PC-9 (cell line): Measurements from ENCODE around the gene PRIMA1. TPM values are rescaled to one million over a fixed set of nuclear protein-coding genes. Genes with fewer than 3 reads are reported as not detected.

Source experiments
- Bru-seq: library from RNA; stranded (reverse); fragments of 400-500 nt; gene quantifications from one replicate; lab custom pipeline; 2021; lab: Mats Ljungman, UMichigan
- BruChase-seq, 2 experiments: library from RNA; stranded (reverse); fragments of 400-500 nt; gene quantifications; one replicate each; lab custom pipeline; 2021; lab: Mats Ljungman, UMichigan
- BruUV-seq: library from RNA; stranded (reverse); fragments of 400-500 nt; replicated peaks from 2 replicates; lab custom pipeline; 2021; lab: Mats Ljungman, UMichigan
- CTCF ChIA-PET: fragments of 300-600 bp; sonication (Branson Sonifier 250); formaldehyde crosslinking; loops from one replicate; lab custom pipeline; 2022; ENCODE audit warnings: antibody characterized with exemption; lab: Charles Lee
- POLR2A ChIA-PET: fragments of 300-600 bp; sonication (Branson Sonifier 250); formaldehyde crosslinking; loops from one replicate; lab custom pipeline; 2022; ENCODE audit warnings: antibody characterized with exemption; ENCODE audit not compliant: unreplicated experiment; lab: Charles Lee
- DNase-seq, 2 experiments: peaks; one replicate each; pipeline versions ENCODE4 v3.0.0 to v3.0.0-alpha.2; 2015 to 2022; ENCODE audit warnings: mixed read lengths in 1 of 2
- H2AFZ ChIP-seq: fragments of 200-600 bp; sonication (generic); 2 replicates; pipeline ENCODE4 v1.8.1; 2017; ENCODE audit warnings: antibody characterized with exemption
- H3F3A ChIP-seq: fragments of 200-600 bp; sonication (generic); 2 replicates; pipeline ENCODE4 v1.8.1; 2017; ENCODE audit warnings: antibody characterized with exemption, mild to moderate bottlenecking, low read depth; ENCODE audit not compliant: insufficient read depth
- H3K27ac ChIP-seq: fragments of 200-600 bp; sonication (generic); 2 replicates; pipeline ENCODE4 v1.6.1; 2016; ENCODE audit warnings: mixed run types
- H3K27me3 ChIP-seq: fragments of 200-600 bp; sonication (generic); 2 replicates; pipeline ENCODE4 v1.6.1; 2016; ENCODE audit warnings: low read depth, mixed run types; ENCODE audit not compliant: insufficient read depth
- H3K36me3 ChIP-seq: fragments of 200-600 bp; sonication (generic); 2 replicates; pipeline ENCODE4 v1.6.1; 2016; ENCODE audit warnings: low read depth, mixed run types
- H3K4me1 ChIP-seq: fragments of 200-600 bp; sonication (generic); replicated peaks from 2 replicates; pipeline ENCODE4 v1.6.1; 2016; ENCODE audit warnings: mixed run types; ENCODE audit not compliant: insufficient read depth
- H3K4me2 ChIP-seq: fragments of 200-600 bp; sonication (generic); 2 replicates; pipeline ENCODE4 v1.6.1; 2017; ENCODE audit warnings: mixed run types
- H3K4me3 ChIP-seq: fragments of 200-600 bp; sonication (generic); 2 replicates; pipeline ENCODE4 v1.6.1; 2016; ENCODE audit warnings: mixed run types
- H3K79me2 ChIP-seq: fragments of 200-600 bp; sonication (generic); 2 replicates; pipeline ENCODE4 v1.6.1; 2017; ENCODE audit warnings: low read depth, mixed run types
- H3K9me2 ChIP-seq: fragments of 200-600 bp; sonication (generic); 2 replicates; pipeline ENCODE4 v1.8.1; 2017; ENCODE audit warnings: mild to moderate bottlenecking; ENCODE audit not compliant: insufficient read depth
- H3K9me3 ChIP-seq: fragments of 200-600 bp; sonication (generic); 2 replicates; pipeline ENCODE4 v1.8.1; 2016; ENCODE audit warnings: low read depth; ENCODE audit not compliant: insufficient read depth
- H4K20me1 ChIP-seq: fragments of 200-600 bp; sonication (generic); 2 replicates; pipeline ENCODE4 v1.8.1; 2017; ENCODE audit not compliant: insufficient read depth
- CTCF ChIP-seq: fragments of 200-600 bp; sonication (generic); conservative IDR thresholded peaks from 2 replicates; pipeline ENCODE4 v1.6.1; 2017; ENCODE audit warnings: mixed run types, antibody characterized with exemption, mild to moderate bottlenecking, moderate library complexity
- EZH2 ChIP-seq: fragments of 200-600 bp; sonication (generic); IDR thresholded peaks from 2 replicates; pipeline ENCODE4 v1.8.0; 2017; ENCODE audit warnings: antibody characterized with exemption, low read depth
- intact Hi-C: fragments of 100-400 bp; cut with micrococcal nuclease; formaldehyde crosslinking; loops from one replicate; pipeline ENCODE4 v1.10.0; 2022; ENCODE audit not compliant: unreplicated experiment
- long read RNA-seq: library from polyadenylated mRNA; stranded (forward); transcript quantifications from one replicate; pipeline ENCODE4 v2.0.0, GENCODE V29; 2022
- total RNA-seq: library from RNA; stranded (reverse); gene quantifications from 2 replicates; pipeline ENCODE4 v1.2.3, GENCODE V29; 2021

PRIMA1 gene, protein sequence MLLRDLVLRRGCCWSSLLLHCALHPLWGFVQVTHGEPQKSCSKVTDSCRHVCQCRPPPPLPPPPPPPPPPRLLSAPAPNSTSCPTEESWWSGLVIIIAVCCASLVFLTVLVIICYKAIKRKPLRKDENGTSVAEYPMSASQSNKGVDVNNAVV
- not detected in 2 replicates for total RNA-seq
- percentile 1 among the genes with signal in this experiment for Bru-seq, nascent RNA
- not detected for BruChase-seq, experiment 1, labeled RNA remaining after a 2-hour chase
- BruChase-seq, experiment 2, labeled RNA remaining after a 6-hour chase = not detected
- long read RNA-seq = 0 reads

- POLR2A ChIA-PET = no interaction called here
- Histone ChIP-seq H3K4me1 (no peaks in the 10 kb centered on the region), H3K27me3 (peaks cover 38% of the 10 kb centered on the region), H3K79me2 (no peaks in the 10 kb centered on the region), H3K9me3 (no peaks in the 10 kb centered on the region), H3K4me3 (no peak within 1 kb of the TSS), H2AFZ (no peak within 1 kb of the TSS), H4K20me1 (no peaks in the 10 kb centered on the region), H3F3A (no peaks in the 10 kb centered on the region), H3K9me2 (no peaks in the 10 kb centered on the region), H3K4me2 (no peak within 1 kb of the TSS), H3K27ac (no peak within 1 kb of the TSS), H3K36me3 (no peaks in the 10 kb centered on the region)
- CTCF ChIA-PET = no interaction called here
- no peak for TF ChIP-seq CTCF
- TF ChIP-seq EZH2 = no peak
- intact Hi-C loops = no loop called here
- DNase-seq = no peak
- no TSS peak for BruUV-seq
Measured at GRCh38 chr14:93788293-93788542, at the start of gene PRIMA1. Gene PRIMA1 (minus strand): TSS chr14:93788485. CDS start chr14:93787718, 767 bp downstream.

GRCh38 chr14:93834699-93835371 is 46.5 kb upstream of the PRIMA1 start:
- Histone ChIP-seq H3K4me1 (no peaks in the 10 kb centered on the region), H4K20me1 (no peaks in the 10 kb centered on the region), H3K9me3 (no peaks in the 10 kb centered on the region), H3K27me3 (peaks cover 24% of the 10 kb centered on the region; the same call in 1 of the 2 replicates), H3K27ac (no peak overlapping the region), H3F3A (no peaks in the 10 kb centered on the region), H3K79me2 (no peaks in the 10 kb centered on the region), H3K4me2 (no peak overlapping the region), H3K9me2 (no peaks in the 10 kb centered on the region), H3K4me3 (no peak overlapping the region), H2AFZ (no peak overlapping the region), H3K36me3 (no peaks in the 10 kb centered on the region)
- ChIA-PET POLR2A (no interaction called here), CTCF (no interaction called here)
- TF ChIP-seq CTCF (no peak), EZH2 (no peak)
- DNase-seq = no peak
- intact Hi-C loops = no loop called here
- no TSS peak for BruUV-seq

DNA sequence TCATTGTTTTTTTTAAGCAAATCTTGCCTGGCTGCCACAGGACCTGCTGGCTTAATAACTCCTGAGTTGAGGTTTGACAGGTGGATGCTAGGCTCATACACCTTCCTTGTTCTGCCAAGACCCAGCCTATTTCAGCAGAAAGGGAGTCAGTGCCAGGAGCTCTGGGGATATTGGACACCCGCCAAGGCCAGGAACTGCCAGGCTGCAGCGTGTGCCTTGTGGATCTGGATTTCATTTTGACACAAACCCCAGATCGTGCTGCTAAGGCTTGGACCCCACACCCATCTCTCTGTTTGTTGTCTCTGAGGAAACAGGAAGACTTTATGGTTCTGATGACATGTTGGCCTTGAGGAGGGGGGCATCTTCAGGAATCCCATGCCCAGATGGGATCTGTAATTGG is 44.4 kb upstream of the PRIMA1 start:
- no peaks in the 10 kb centered on the region for H3K79me2 ChIP-seq
- H3K27ac ChIP-seq = no peak overlapping the region
- no peaks in the 10 kb centered on the region for H3F3A ChIP-seq
- H3K9me2 ChIP-seq = no peaks in the 10 kb centered on the region
- H4K20me1 ChIP-seq = no peaks in the 10 kb centered on the region
- H2AFZ ChIP-seq = no peak overlapping the region
- ChIA-PET POLR2A (no interaction called here), CTCF (no interaction called here)
- peaks cover 24% of the 10 kb centered on the region; the same call in 1 of the 2 replicates for H3K27me3 ChIP-seq
- H3K4me1 ChIP-seq = no peaks in the 10 kb centered on the region
- no peak overlapping the region for H3K4me3 ChIP-seq
- H3K9me3 ChIP-seq = no peaks in the 10 kb centered on the region
- no peaks in the 10 kb centered on the region for H3K36me3 ChIP-seq
- H3K4me2 ChIP-seq = no peak overlapping the region
- no TSS peak for BruUV-seq
- DNase-seq = no peak
- TF ChIP-seq EZH2 = no peak
- no peak for TF ChIP-seq CTCF
- intact Hi-C loops = no loop called here
